GM19099 (cell line): ENCODE measurements around the gene UCK1.

ENCODE experiments used
- POLR2A ChIP-seq: IDR thresholded peaks from 3 replicates; pipeline ENCODE4 v1.6.1; 2011; ENCODE audit warnings: low read depth; ENCODE audit not compliant: insufficient read length; ENCODE audit errors: extremely low read depth

The UCK1 gene

GRCh38 chr9:131480258-131480657, 50.8 kb downstream of the UCK1 start:
- no peak for TF ChIP-seq POLR2A

GRCh38 chr9:131478911-131479310, 52.2 kb downstream of the UCK1 start:
- no peak for TF ChIP-seq POLR2A

GRCh38 chr9:131478421-131478868, 52.6 kb downstream of the UCK1 start:
- TF ChIP-seq POLR2A: no peak

- TF ChIP-seq POLR2A: no peak
Observed at GRCh38 chr9:131477816-131478419, 53.1 kb downstream of the UCK1 start.

GRCh38 chr9:131477367-131477766, 53.7 kb downstream of the UCK1 start:
- no peak for TF ChIP-seq POLR2A

GRCh38 chr9:131476777-131477345, 54.2 kb downstream of the UCK1 start:
- no peak for TF ChIP-seq POLR2A

- TF ChIP-seq POLR2A: no peak
Observed at GRCh38 chr9:131475956-131476776, 54.9 kb downstream of the UCK1 start.

GRCh38 chr9:131475111-131475955, 55.7 kb downstream of the UCK1 start:
- TF ChIP-seq POLR2A: no peak

GRCh38 chr9:131474711-131475110, 56.4 kb downstream of the UCK1 start:
- no peak for TF ChIP-seq POLR2A

- TF ChIP-seq POLR2A: no peak
Observed at GRCh38 chr9:131473891-131474290, 57.2 kb downstream of the UCK1 start.
